ENCODE measurements around the gene ERICH6. TPM values are rescaled to one million over a fixed set of nuclear protein-coding genes. Genes with fewer than 3 reads are reported as not detected.

Gene ERICH6
- total and polyA plus RNA-seq, 10 of the 15 experiments (the other 5 are each of a cell fraction or from before 2014, with no cell fraction given), result 0.04 to 0.40 (median 0.22) TPM; not detected in 6

DNA sequence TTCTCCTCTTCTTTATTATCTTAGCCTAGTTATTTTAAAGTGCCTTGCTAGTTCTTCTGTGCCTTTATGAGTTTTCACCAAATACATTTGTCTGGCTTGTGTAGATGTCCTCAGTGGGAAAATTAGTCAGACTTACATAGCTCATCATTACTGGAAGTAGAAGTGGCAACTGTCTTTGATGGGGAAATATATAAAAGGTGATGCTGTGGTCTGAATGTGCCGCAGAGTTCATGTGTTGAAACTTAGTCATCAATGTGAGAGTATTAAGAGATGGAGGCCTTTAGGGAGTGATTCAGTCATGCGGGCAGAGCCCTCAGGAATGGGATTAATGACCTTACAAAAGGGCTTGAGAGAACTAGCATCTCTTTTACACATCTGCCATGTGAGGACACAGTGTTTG lies 6.4 kb upstream of the ERICH6 start (continued):
- TF ChIP-seq GATAD2B (conservative IDR thresholded peaks at IDR 0.05; ENCODE audit: low read depth) (no peak), TBL1XR1 (IDR thresholded peaks at IDR 0.05; ENCODE audit: low read depth, low read length) (no peak), DPF2 (IDR thresholded peaks at IDR 0.05) (no peak), SPI1 (IDR thresholded peaks at IDR 0.05; ENCODE audit: borderline replicate concordance, insufficient read depth, low read depth, low read length) (no peak), KAT2A (conservative IDR thresholded peaks at IDR 0.05; ENCODE audit: control insufficient read depth, low read depth, low read length) (no peak), NRF1 (conservative IDR thresholded peaks at IDR 0.05; ENCODE audit: low read depth, low read length) (no peak)
- TF ChIP-seq, protein P1, sequence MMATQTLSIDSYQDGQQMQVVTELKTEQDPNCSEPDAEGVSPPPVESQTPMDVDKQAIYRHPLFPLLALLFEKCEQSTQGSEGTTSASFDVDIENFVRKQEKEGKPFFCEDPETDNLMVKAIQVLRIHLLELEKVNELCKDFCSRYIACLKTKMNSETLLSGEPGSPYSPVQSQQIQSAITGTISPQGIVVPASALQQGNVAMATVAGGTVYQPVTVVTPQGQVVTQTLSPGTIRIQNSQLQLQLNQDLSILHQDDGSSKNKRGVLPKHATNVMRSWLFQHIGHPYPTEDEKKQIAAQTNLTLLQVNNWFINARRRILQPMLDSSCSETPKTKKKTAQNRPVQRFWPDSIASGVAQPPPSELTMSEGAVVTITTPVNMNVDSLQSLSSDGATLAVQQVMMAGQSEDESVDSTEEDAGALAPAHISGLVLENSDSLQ (IDR thresholded peaks at IDR 0.05), result no peak
- TF ChIP-seq, protein P2, sequence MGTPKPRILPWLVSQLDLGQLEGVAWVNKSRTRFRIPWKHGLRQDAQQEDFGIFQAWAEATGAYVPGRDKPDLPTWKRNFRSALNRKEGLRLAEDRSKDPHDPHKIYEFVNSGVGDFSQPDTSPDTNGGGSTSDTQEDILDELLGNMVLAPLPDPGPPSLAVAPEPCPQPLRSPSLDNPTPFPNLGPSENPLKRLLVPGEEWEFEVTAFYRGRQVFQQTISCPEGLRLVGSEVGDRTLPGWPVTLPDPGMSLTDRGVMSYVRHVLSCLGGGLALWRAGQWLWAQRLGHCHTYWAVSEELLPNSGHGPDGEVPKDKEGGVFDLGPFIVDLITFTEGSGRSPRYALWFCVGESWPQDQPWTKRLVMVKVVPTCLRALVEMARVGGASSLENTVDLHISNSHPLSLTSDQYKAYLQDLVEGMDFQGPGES (IDR thresholded peaks at IDR 0.05), result no peak
- TF ChIP-seq, protein P3, sequence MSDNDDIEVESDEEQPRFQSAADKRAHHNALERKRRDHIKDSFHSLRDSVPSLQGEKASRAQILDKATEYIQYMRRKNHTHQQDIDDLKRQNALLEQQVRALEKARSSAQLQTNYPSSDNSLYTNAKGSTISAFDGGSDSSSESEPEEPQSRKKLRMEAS (IDR thresholded peaks at IDR 0.05; ENCODE audit: low read depth, low read length), result no peak
- TF ChIP-seq, protein P4, sequence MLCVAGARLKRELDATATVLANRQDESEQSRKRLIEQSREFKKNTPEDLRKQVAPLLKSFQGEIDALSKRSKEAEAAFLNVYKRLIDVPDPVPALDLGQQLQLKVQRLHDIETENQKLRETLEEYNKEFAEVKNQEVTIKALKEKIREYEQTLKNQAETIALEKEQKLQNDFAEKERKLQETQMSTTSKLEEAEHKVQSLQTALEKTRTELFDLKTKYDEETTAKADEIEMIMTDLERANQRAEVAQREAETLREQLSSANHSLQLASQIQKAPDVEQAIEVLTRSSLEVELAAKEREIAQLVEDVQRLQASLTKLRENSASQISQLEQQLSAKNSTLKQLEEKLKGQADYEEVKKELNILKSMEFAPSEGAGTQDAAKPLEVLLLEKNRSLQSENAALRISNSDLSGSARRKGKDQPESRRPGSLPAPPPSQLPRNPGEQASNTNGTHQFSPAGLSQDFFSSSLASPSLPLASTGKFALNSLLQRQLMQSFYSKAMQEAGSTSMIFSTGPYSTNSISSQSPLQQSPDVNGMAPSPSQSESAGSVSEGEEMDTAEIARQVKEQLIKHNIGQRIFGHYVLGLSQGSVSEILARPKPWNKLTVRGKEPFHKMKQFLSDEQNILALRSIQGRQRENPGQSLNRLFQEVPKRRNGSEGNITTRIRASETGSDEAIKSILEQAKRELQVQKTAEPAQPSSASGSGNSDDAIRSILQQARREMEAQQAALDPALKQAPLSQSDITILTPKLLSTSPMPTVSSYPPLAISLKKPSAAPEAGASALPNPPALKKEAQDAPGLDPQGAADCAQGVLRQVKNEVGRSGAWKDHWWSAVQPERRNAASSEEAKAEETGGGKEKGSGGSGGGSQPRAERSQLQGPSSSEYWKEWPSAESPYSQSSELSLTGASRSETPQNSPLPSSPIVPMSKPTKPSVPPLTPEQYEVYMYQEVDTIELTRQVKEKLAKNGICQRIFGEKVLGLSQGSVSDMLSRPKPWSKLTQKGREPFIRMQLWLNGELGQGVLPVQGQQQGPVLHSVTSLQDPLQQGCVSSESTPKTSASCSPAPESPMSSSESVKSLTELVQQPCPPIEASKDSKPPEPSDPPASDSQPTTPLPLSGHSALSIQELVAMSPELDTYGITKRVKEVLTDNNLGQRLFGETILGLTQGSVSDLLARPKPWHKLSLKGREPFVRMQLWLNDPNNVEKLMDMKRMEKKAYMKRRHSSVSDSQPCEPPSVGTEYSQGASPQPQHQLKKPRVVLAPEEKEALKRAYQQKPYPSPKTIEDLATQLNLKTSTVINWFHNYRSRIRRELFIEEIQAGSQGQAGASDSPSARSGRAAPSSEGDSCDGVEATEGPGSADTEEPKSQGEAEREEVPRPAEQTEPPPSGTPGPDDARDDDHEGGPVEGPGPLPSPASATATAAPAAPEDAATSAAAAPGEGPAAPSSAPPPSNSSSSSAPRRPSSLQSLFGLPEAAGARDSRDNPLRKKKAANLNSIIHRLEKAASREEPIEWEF (IDR thresholded peaks at IDR 0.05; ENCODE audit: insufficient replicate concordance, low read depth, low read length), result no peak
- TF ChIP-seq, protein P5, sequence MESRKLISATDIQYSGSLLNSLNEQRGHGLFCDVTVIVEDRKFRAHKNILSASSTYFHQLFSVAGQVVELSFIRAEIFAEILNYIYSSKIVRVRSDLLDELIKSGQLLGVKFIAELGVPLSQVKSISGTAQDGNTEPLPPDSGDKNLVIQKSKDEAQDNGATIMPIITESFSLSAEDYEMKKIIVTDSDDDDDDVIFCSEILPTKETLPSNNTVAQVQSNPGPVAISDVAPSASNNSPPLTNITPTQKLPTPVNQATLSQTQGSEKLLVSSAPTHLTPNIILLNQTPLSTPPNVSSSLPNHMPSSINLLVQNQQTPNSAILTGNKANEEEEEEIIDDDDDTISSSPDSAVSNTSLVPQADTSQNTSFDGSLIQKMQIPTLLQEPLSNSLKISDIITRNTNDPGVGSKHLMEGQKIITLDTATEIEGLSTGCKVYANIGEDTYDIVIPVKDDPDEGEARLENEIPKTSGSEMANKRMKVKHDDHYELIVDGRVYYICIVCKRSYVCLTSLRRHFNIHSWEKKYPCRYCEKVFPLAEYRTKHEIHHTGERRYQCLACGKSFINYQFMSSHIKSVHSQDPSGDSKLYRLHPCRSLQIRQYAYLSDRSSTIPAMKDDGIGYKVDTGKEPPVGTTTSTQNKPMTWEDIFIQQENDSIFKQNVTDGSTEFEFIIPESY (IDR thresholded peaks at IDR 0.05), result no peak
